H9 (cell line): ENCODE data around the gene KIF16B. TPM values are rescaled to one million over a fixed set of nuclear protein-coding genes. Genes with fewer than 3 reads are reported as not detected.

ENCODE experiments used
- DNase-seq: peaks from one replicate; pipeline ENCODE4 v3.0.0-alpha.2; 2017
- H2AFZ ChIP-seq: one replicate; pipeline ENCODE4 v1.6.1; 2013; ENCODE audit warnings: mild to moderate bottlenecking, low read length, control low read depth, moderate library complexity
- H2AK5ac ChIP-seq: 2 replicates; pipeline ENCODE4 v1.6.1; 2013; ENCODE audit warnings: low read length, control low read depth, mixed read lengths; ENCODE audit not compliant: insufficient read length
- H2BK120ac ChIP-seq: one replicate; pipeline ENCODE4 v1.6.1; 2013; ENCODE audit warnings: low read depth, mild to moderate bottlenecking, low read length, control low read depth, inconsistent platforms; ENCODE audit not compliant: poor library complexity, severe bottlenecking
- H2BK12ac ChIP-seq: 2 replicates; pipeline ENCODE4 v1.6.1; 2013; ENCODE audit warnings: low read length, control low read depth, mixed read lengths, low read depth; ENCODE audit not compliant: insufficient read length
- H2BK15ac ChIP-seq: 2 replicates; pipeline ENCODE4 v1.6.1; 2013; ENCODE audit warnings: low read depth, low read length, control low read depth
- H2BK20ac ChIP-seq: one replicate; pipeline ENCODE4 v1.6.1; 2013; ENCODE audit warnings: low read depth, mild to moderate bottlenecking, low read length, control low read depth, inconsistent platforms; ENCODE audit not compliant: poor library complexity, severe bottlenecking
- H2BK5ac ChIP-seq: 2 replicates; pipeline ENCODE4 v1.6.1; 2013; ENCODE audit warnings: low read length, control low read depth, mixed read lengths; ENCODE audit not compliant: insufficient read length
- H3K14ac ChIP-seq: 2 replicates; pipeline ENCODE4 v1.6.1; 2013; ENCODE audit warnings: low read length, control low read depth; ENCODE audit not compliant: insufficient read depth
- H3K18ac ChIP-seq: 2 replicates; pipeline ENCODE4 v1.6.1; 2013; ENCODE audit warnings: low read depth, mild to moderate bottlenecking, mixed read lengths, low read length, control low read depth; ENCODE audit not compliant: insufficient read length
- H3K23ac ChIP-seq: 2 replicates; pipeline ENCODE4 v1.6.1; 2013; ENCODE audit warnings: low read length, control low read depth, mixed read lengths, low read depth; ENCODE audit not compliant: insufficient read length
- H3K23me2 ChIP-seq: 2 replicates; pipeline ENCODE4 v1.6.1; 2013; ENCODE audit warnings: low read depth, mild to moderate bottlenecking, mixed read lengths, low read length, control low read depth; ENCODE audit not compliant: insufficient read length, poor library complexity, severe bottlenecking
- H3K27ac ChIP-seq: 2 replicates; pipeline ENCODE4 v1.5.1; 2013; ENCODE audit warnings: low read length, control low read depth, mixed read lengths, low read depth; ENCODE audit not compliant: insufficient read length
- H3K27me3 ChIP-seq: 2 replicates; pipeline ENCODE4 v1.6.1; 2013; ENCODE audit warnings: low read length, control low read depth, inconsistent platforms; ENCODE audit not compliant: insufficient read depth
- H3K4ac ChIP-seq: 2 replicates; pipeline ENCODE4 v1.6.1; 2013; ENCODE audit warnings: low read depth, mild to moderate bottlenecking, control low read depth, inconsistent platforms, low read length, moderate library complexity
- H3K4me1 ChIP-seq: 2 replicates; pipeline ENCODE4 v1.6.1; 2013; ENCODE audit warnings: low read length, control low read depth, inconsistent platforms; ENCODE audit not compliant: insufficient read depth
- H3K4me2 ChIP-seq: 2 replicates; pipeline ENCODE4 v1.6.1; 2013; ENCODE audit warnings: low read length, control low read depth, mixed read lengths; ENCODE audit not compliant: insufficient read length, insufficient read depth
- H3K56ac ChIP-seq: 2 replicates; pipeline ENCODE4 v1.6.1; 2013; ENCODE audit warnings: low read depth, mild to moderate bottlenecking, mixed read lengths, low read length, control low read depth; ENCODE audit not compliant: insufficient read length
- H3K79me1 ChIP-seq: 2 replicates; pipeline ENCODE4 v1.6.1; 2013; ENCODE audit warnings: low read depth, mild to moderate bottlenecking, moderate library complexity, low read length, control low read depth, inconsistent platforms; ENCODE audit not compliant: insufficient read depth, poor library complexity, severe bottlenecking
- H3K79me2 ChIP-seq: 2 replicates; pipeline ENCODE4 v1.6.1; 2013; ENCODE audit warnings: low read length, control low read depth, inconsistent platforms; ENCODE audit not compliant: insufficient read depth
- H3K9ac ChIP-seq: 2 replicates; pipeline ENCODE4 v1.6.1; 2013; ENCODE audit warnings: low read length, control low read depth, mixed read lengths; ENCODE audit not compliant: insufficient read length; ENCODE audit errors: extremely low read depth
- H3K9me3 ChIP-seq: one replicate; pipeline ENCODE4 v1.6.1; 2013; ENCODE audit warnings: low read depth, low read length, inconsistent platforms; ENCODE audit not compliant: control insufficient read depth
- H3T11ph ChIP-seq: one replicate; pipeline ENCODE4 v1.6.1; 2013; ENCODE audit warnings: mild to moderate bottlenecking, low read length, control low read depth, inconsistent platforms
- H4K20me1 ChIP-seq: one replicate; pipeline ENCODE4 v1.6.1; 2013; ENCODE audit not compliant: control insufficient read depth, insufficient read length, insufficient read depth
- H4K5ac ChIP-seq: 2 replicates; pipeline ENCODE4 v1.6.1; 2013; ENCODE audit warnings: low read depth, mild to moderate bottlenecking, mixed read lengths, low read length, control low read depth; ENCODE audit not compliant: insufficient read length
- H4K8ac ChIP-seq: replicated peaks from 2 replicates; pipeline ENCODE4 v1.6.1; 2013; ENCODE audit warnings: low read length, control low read depth, mixed read lengths, low read depth; ENCODE audit not compliant: insufficient read length
- H4K91ac ChIP-seq: 2 replicates; pipeline ENCODE4 v1.6.1; 2013; ENCODE audit warnings: low read depth, mild to moderate bottlenecking, moderate library complexity, mixed read lengths, low read length, control low read depth; ENCODE audit not compliant: insufficient read length
- H3K27ac Mint-ChIP-seq, 3 experiments: 2 replicates in 2 of 3; 3 replicates in 1 of 3; pipeline ENCODE4 v1.8.0; 2020 to 2021; ENCODE audit warnings: mixed read lengths in 3 of 3, mild to moderate bottlenecking in 1 of 3, moderate library complexity in 1 of 3
- H3K27me3 Mint-ChIP-seq: 2 replicates; pipeline ENCODE4 v1.8.0; 2021; ENCODE audit warnings: low read depth, mild to moderate bottlenecking, moderate library complexity, mixed read lengths
- H3K36me3 Mint-ChIP-seq, 3 experiments: 2 replicates in 2 of 3; 3 replicates in 1 of 3; pipeline ENCODE4 v1.8.0; 2020 to 2021; ENCODE audit warnings: low read depth in 3 of 3, mixed read lengths in 3 of 3; ENCODE audit not compliant: insufficient read depth in 1 of 3
- H3K4me1 Mint-ChIP-seq, 2 experiments: 2 replicates each; pipeline ENCODE4 v1.8.0; 2020; ENCODE audit warnings: mixed read lengths in 2 of 2
- H3K4me3 Mint-ChIP-seq, 2 experiments: 2 replicates in 1 of 2; 3 replicates in 1 of 2; pipeline ENCODE4 v1.8.0; 2020 to 2021; ENCODE audit warnings: mild to moderate bottlenecking in 2 of 2, mixed read lengths in 2 of 2, moderate library complexity in 1 of 2
- H3K9me3 Mint-ChIP-seq, 2 experiments: 2 replicates in 1 of 2; 3 replicates in 1 of 2; pipeline ENCODE4 v1.8.0; 2020; ENCODE audit warnings: mild to moderate bottlenecking in 2 of 2, mixed read lengths in 2 of 2, moderate library complexity in 1 of 2
- CTCF ChIP-seq: fragments of 200-600 bp; sonication (generic); conservative IDR thresholded peaks from 3 replicates; pipeline ENCODE4 v1.8.0; 2021; ENCODE audit warnings: antibody characterized with exemption, mild to moderate bottlenecking
- WGBS: extraction: QIAGEN DNeasy Blood & Tissue Kit; methylation state at CpG from one replicate; pipeline ENCODE4 v1.1.7; 2013; ENCODE audit warnings: missing lambda C conversion rate, low lambda C conversion rate, mixed read lengths; ENCODE audit not compliant: insufficient read length; ENCODE audit errors: extremely low coverage; 5-methylcytosine and 5-hydroxymethylcytosine counted together
- total RNA-seq: library from RNA; stranded (reverse); gene quantifications from 2 replicates; pipeline ENCODE4 v1.2.1, GENCODE V29; 2021

Gene KIF16B
- total RNA-seq, 1 experiment from 2014 or later, result 7.4 TPM

- Mint-ChIP-seq H3K27ac (no peak overlapping the region), H3K36me3 (peaks cover 0 to 8% (median 6%) of the 10 kb centered on the region in 3 experiments; a peak in 5 of 7 replicates), H3K27me3 (no peaks in the 10 kb centered on the region), H3K4me3 (no peak overlapping the region), H3K9me3 (no peaks in the 10 kb centered on the region), H3K4me1 (peaks cover 0 to 4% of the 10 kb centered on the region in 2 experiments; a peak in 2 of 4 replicates)
- no peak for TF ChIP-seq CTCF
- no peak overlapping the region for H4K5ac ChIP-seq
- no peak overlapping the region for H4K8ac ChIP-seq
- no peaks in the 10 kb centered on the region for H3K23me2 ChIP-seq
- H3K23ac ChIP-seq, result no peak overlapping the region
- H2AFZ ChIP-seq, result no peak overlapping the region
- no peak overlapping the region for H3K18ac ChIP-seq
- no peak overlapping the region for H2BK15ac ChIP-seq
- H3K4me2 ChIP-seq, result no peak overlapping the region
- no peaks in the 10 kb centered on the region for H3K79me1 ChIP-seq
- no CpG with 5 or more reads among the region's 2 CpGs for WGBS
- H2BK5ac ChIP-seq, result no peak overlapping the region
- no peak overlapping the region for H4K91ac ChIP-seq
- H3K27ac ChIP-seq, result no peak overlapping the region
- H2AK5ac ChIP-seq, result no peak overlapping the region
- H3K14ac ChIP-seq, result no peak overlapping the region
- no peaks in the 10 kb centered on the region for H4K20me1 ChIP-seq
- no peaks in the 10 kb centered on the region for H3K4me1 ChIP-seq
- no peak overlapping the region for H3T11ph ChIP-seq
- H3K27me3 ChIP-seq, result no peaks in the 10 kb centered on the region
- H2BK12ac ChIP-seq, result no peak overlapping the region
- H2BK20ac ChIP-seq, result no peak overlapping the region
- no peak overlapping the region for H3K4ac ChIP-seq
- no peak overlapping the region for H3K9ac ChIP-seq
- H3K56ac ChIP-seq, result no peak overlapping the region
- H3K9me3 ChIP-seq, result no peaks in the 10 kb centered on the region
- DNase-seq, result no peak
- no peaks in the 10 kb centered on the region for H3K79me2 ChIP-seq
- no peak overlapping the region for H2BK120ac ChIP-seq
Measured at GRCh38 chr20:16501301-16501700, 71.9 kb downstream of the KIF16B start.
